T-helper 1 cell treated with Interleukin-12 subunit alpha and Interleukin-12 subunit beta and Interleukin-4 antibody, amounts not matched to agents 30 μg/mL and 1 μg/mL, for 36 hours (primary cell): ENCODE measurements around the gene SLC35F3.
"Not testable (repeated sequence)": the region's sequence is repeated elsewhere in the genome, so short reads cannot be mapped to it uniquely, and the experiment has no call there.

Source experiments
- H3K27ac Mint-ChIP-seq: one replicate; pipeline ENCODE4 v1.8.0; 2021; ENCODE audit warnings: mild to moderate bottlenecking, mixed read lengths
- H3K27me3 Mint-ChIP-seq: one replicate; pipeline ENCODE4 v1.8.0; 2021; ENCODE audit warnings: low read depth, mixed read lengths
- H3K36me3 Mint-ChIP-seq: one replicate; pipeline ENCODE4 v1.8.0; 2021; ENCODE audit warnings: low read depth, mixed read lengths
- H3K4me1 Mint-ChIP-seq: one replicate; pipeline ENCODE4 v1.8.0; 2021; ENCODE audit warnings: low read depth, mixed read lengths
- H3K4me3 Mint-ChIP-seq: one replicate; pipeline ENCODE4 v1.8.0; 2021; ENCODE audit warnings: mild to moderate bottlenecking, moderate library complexity, mixed read lengths
- H3K9me3 Mint-ChIP-seq: one replicate; pipeline ENCODE4 v1.8.0; 2021; ENCODE audit warnings: mixed read lengths

SLC35F3 gene

GRCh38 chr1:234342774-234343173, 438.3 kb downstream of the SLC35F3 start:
- Mint-ChIP-seq H3K27ac (no peak overlapping the region), H3K36me3 (no peaks in the 10 kb centered on the region), H3K9me3 (no peaks in the 10 kb centered on the region), H3K4me1 (no peaks in the 10 kb centered on the region), H3K27me3 (peaks cover 30% of the 10 kb centered on the region), H3K4me3 (no peak overlapping the region)

GRCh38 chr1:234345237-234345636, 440.8 kb downstream of the SLC35F3 start:
- Mint-ChIP-seq H3K36me3 (no peaks in the 10 kb centered on the region), H3K27ac (no peak overlapping the region), H3K27me3 (peaks cover 24% of the 10 kb centered on the region), H3K9me3 (no peaks in the 10 kb centered on the region), H3K4me3 (no peak overlapping the region), H3K4me1 (no peaks in the 10 kb centered on the region)

GRCh38 chr1:234348964-234349363, 444.5 kb downstream of the SLC35F3 start:
- Mint-ChIP-seq H3K27me3 (peaks cover 37% of the 10 kb centered on the region), H3K4me1 (no peaks in the 10 kb centered on the region), H3K27ac (no peak overlapping the region), H3K36me3 (no peaks in the 10 kb centered on the region), H3K4me3 (no peak overlapping the region), H3K9me3 (peaks cover 3% of the 10 kb centered on the region)

DNA sequence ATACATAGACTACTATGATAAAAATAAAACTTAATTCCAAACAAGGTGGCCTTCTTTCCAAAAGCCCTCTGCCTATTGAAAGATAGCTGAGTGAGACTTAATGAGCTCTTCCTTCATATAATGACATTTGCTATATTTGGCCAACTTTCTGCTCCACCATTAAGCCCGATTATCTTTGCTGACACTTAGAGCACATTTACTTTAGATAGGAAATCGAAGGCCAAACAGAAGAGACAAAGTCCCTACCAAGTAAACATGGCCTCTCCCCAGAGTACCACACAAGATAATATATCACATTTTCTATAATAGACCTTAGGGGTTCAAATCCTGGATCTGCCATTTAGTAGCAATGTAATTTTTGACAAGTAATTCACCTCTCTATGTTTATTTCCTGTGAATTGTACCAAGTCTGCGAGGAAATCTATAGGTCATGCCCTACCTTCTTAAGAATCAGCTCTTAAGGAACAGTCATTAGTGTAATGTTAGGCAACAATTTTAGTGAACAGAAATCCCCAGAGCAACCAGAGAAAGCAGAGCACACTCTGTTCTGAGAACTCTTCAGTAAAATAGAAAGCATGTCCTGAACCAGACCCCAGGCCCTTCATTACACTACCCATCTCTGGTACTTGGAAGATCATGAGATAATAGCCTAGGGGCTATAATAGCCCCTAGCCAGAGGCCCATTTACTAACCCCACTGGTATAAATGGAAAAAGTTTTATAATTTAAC, 451.5 kb downstream of the SLC35F3 start:
- Mint-ChIP-seq H3K27me3 (peaks cover 28% of the 10 kb centered on the region), H3K9me3 (peaks cover 3% of the 10 kb centered on the region), H3K27ac (peak overlapping the region; percentile 46), H3K4me1 (peaks cover 8% of the 10 kb centered on the region), H3K36me3 (peaks cover 3% of the 10 kb centered on the region), H3K4me3 (peak overlapping the region; percentile 89)

DNA sequence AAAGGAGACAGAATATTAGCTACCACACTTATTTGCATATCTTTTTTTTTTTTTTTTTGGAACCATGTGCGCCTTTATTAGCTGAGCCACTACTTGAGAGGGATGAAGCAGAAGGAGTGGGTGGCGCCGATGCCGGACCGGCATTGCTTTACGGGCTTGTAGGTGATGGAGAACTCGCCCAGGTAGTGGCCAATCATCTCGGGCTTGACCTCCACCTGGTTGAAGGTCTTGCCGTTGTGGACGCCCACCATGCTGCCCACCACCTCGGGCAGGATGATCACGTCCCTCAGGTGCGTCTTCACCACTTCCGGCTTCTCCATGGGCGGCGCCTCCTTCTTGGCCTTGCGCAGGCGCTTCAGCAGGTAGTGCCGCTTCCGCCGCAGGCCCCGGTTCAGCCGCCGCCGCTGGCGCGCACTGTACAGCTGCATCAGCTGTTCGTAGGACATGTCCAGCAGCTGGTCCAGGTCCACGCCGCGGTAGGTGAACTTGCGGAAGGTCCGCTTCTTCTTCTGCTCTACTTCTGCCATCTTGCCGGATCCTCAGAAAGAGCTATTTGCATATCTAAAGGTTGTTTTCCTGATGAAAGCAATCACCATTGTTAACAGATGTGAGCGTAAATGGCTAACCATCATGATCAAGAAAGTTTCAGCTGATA, 452.3 kb downstream of the SLC35F3 start:
- H3K4me1 Mint-ChIP-seq, H3K9me3 Mint-ChIP-seq, H3K36me3 Mint-ChIP-seq: not testable (repeated sequence)
- peak overlapping the region; percentile 90 for H3K27ac Mint-ChIP-seq
- H3K4me3 Mint-ChIP-seq: peak overlapping the region; percentile 89
- peaks cover 22% of the 10 kb centered on the region for H3K27me3 Mint-ChIP-seq

GRCh38 chr1:234357831-234358230, 453.4 kb downstream of the SLC35F3 start:
- H3K4me1 Mint-ChIP-seq: peaks cover 9% of the 10 kb centered on the region
- H3K27ac Mint-ChIP-seq: peak overlapping the region; percentile 90
- H3K9me3 Mint-ChIP-seq: peaks cover 3% of the 10 kb centered on the region
- H3K36me3 Mint-ChIP-seq: peaks cover 5% of the 10 kb centered on the region
- H3K27me3 Mint-ChIP-seq: peaks cover 17% of the 10 kb centered on the region
- peak overlapping the region; percentile 81 for H3K4me3 Mint-ChIP-seq

DNA sequence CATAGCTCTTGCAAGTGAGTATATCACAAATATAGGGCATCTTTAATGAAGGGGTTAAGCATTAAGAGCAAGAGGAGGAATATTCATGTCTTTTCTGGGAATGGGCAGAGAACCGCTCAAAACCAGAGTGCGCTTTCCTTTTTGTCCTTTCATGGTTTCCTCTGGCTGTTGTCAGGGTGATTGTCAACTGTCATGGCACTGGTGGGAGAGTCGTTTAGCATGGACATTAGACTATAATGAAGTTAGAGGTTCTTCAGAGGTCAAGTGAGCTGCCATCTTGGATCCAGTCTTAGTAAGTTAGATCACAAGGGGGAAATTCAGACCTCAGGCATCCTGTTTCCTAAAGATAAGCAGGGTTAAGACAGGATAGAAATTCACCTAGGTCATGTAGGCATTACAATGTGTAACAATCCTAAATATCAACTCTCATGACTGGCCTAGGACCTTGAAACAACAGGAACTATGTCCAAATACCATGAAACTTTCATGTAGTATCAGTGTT, 456.7 kb downstream of the SLC35F3 start:
- H3K36me3 Mint-ChIP-seq: peaks cover 5% of the 10 kb centered on the region
- peaks cover 9% of the 10 kb centered on the region for H3K4me1 Mint-ChIP-seq
- H3K9me3 Mint-ChIP-seq: no peaks in the 10 kb centered on the region
- no peak overlapping the region for H3K27ac Mint-ChIP-seq
- H3K27me3 Mint-ChIP-seq: no peaks in the 10 kb centered on the region
- no peak overlapping the region for H3K4me3 Mint-ChIP-seq

- H3K4me3 Mint-ChIP-seq: no peak overlapping the region
- no peak overlapping the region for H3K27ac Mint-ChIP-seq
- peaks cover 8% of the 10 kb centered on the region for H3K4me1 Mint-ChIP-seq
- H3K27me3 Mint-ChIP-seq: no peaks in the 10 kb centered on the region
- no peaks in the 10 kb centered on the region for H3K9me3 Mint-ChIP-seq
- H3K36me3 Mint-ChIP-seq: peaks cover 3% of the 10 kb centered on the region
Measured at GRCh38 chr1:234362558-234362957, 458.1 kb downstream of the SLC35F3 start.

DNA sequence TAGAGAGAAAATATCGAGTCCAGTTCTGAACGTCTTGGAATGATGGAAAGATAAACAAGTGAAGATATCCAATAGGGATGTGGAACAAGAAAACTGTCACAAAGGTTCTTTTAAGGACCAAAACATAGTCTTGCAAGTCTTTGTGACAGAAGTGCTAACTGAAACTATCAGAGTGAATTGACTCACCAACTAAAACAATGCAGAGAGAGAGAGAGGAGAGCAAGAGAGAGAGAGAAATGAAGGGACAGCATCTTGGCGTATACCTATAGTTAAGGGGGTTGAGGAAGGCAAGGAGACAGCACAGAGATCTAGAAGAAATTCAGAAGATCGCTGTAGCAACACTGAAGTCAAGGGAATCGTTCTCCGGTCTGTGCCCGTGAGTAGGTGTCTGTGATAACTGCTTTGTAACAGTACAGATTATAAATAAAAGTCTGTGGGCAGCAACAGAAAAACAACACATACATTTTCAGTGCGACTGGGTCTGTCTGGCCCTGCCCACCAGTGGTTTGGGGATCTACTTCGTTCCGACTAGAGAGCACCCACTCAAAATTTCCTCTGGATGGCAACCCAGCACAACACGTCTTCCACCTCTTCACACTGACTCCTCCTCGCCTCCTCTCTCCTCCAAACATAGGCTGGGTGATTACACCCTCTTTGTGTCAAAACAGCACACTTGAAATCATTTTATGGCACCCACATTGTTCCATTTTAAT, 464.0 kb downstream of the SLC35F3 start:
- Mint-ChIP-seq H3K27ac (peak overlapping the region; percentile 37), H3K36me3 (peaks cover 4% of the 10 kb centered on the region), H3K4me3 (no peak overlapping the region), H3K4me1 (peaks cover 27% of the 10 kb centered on the region), H3K9me3 (no peaks in the 10 kb centered on the region), H3K27me3 (no peaks in the 10 kb centered on the region)

DNA sequence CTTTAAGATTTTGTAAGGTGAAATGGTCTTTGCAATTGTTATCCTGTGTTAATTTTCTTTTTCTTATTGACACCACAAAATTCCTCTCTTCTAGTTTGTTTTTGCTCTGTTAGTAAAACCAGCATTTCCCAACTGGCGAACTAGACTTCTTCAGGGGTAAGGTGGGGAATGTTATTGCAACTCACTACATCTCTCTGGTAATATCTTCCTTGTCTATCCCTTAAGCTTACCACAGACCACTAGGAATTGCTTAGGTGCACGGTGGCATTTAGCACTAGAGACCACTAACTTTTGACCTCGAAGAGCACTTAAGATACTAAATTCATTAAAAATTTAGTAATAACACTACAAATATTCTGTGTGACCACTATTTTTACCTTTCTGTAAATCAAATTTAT, 464.6 kb downstream of the SLC35F3 start:
- H3K4me1 Mint-ChIP-seq: peaks cover 28% of the 10 kb centered on the region
- H3K27me3 Mint-ChIP-seq: no peaks in the 10 kb centered on the region
- H3K27ac Mint-ChIP-seq: peak overlapping the region; percentile 37
- no peaks in the 10 kb centered on the region for H3K9me3 Mint-ChIP-seq
- peaks cover 4% of the 10 kb centered on the region for H3K36me3 Mint-ChIP-seq
- H3K4me3 Mint-ChIP-seq: no peak overlapping the region

- Mint-ChIP-seq H3K4me1 (peaks cover 35% of the 10 kb centered on the region), H3K36me3 (peaks cover 6% of the 10 kb centered on the region), H3K4me3 (no peak overlapping the region), H3K9me3 (no peaks in the 10 kb centered on the region), H3K27me3 (no peaks in the 10 kb centered on the region), H3K27ac (no peak overlapping the region)
Measured at GRCh38 chr1:234369784-234370183, 465.3 kb downstream of the SLC35F3 start.

GRCh38 chr1:234371414-234371813, 466.9 kb downstream of the SLC35F3 start:
- Mint-ChIP-seq H3K9me3 (no peaks in the 10 kb centered on the region), H3K4me1 (peaks cover 40% of the 10 kb centered on the region), H3K27ac (no peak overlapping the region), H3K27me3 (no peaks in the 10 kb centered on the region), H3K36me3 (peaks cover 10% of the 10 kb centered on the region), H3K4me3 (no peak overlapping the region)

GRCh38 chr1:234372011-234372757, 467.7 kb downstream of the SLC35F3 start:
- Mint-ChIP-seq H3K4me3 (peak overlapping the region; percentile 98), H3K27me3 (no peaks in the 10 kb centered on the region), H3K27ac (peak overlapping the region; percentile 100), H3K36me3 (peaks cover 15% of the 10 kb centered on the region), H3K4me1 (peaks cover 43% of the 10 kb centered on the region), H3K9me3 (no peaks in the 10 kb centered on the region)
